AG09309 (cell line): ENCODE measurements around the gene ENTPD7.

ENCODE experiments used
- DNase-seq: peaks from one replicate; pipeline ENCODE4 v3.0.0-alpha.2; 2010; ENCODE audit warnings: low read depth
- H3K4me3 ChIP-seq: 2 replicates; pipeline ENCODE4 v1.5.1; 2011; ENCODE audit warnings: mild to moderate bottlenecking, low read depth, low read length, moderate library complexity; ENCODE audit not compliant: control insufficient read depth
- TF ChIP-seq, protein P1 (sequence below): IDR thresholded peaks from 2 replicates; pipeline ENCODE4 v1.5.1; 2011; ENCODE audit warnings: mild to moderate bottlenecking, low read depth, low read length, inconsistent platforms; ENCODE audit not compliant: insufficient read depth, control insufficient read depth; ENCODE audit errors: missing control alignments

ENTPD7 gene

DNA sequence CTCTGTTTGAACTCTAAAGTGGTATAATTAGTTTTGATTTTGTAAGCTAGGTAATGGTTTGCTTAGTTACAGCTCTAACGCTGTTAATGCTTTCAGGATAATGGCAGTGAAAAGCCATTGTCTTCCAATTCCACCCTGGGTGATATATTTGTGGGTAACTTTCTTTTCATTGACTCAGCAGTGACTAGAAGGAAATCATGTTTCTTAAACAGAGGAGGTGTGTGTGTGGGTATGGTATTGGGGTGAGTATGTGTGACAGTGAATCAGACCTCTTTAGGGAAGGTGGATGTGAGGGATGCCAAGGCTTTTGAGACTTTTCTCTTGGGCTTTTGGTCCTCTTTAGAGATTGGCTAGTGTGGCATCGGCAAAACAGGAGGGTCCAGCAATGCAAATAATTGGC, 13.6 kb downstream of the ENTPD7 start:
- no peak for DNase-seq
- TF ChIP-seq, protein P1, sequence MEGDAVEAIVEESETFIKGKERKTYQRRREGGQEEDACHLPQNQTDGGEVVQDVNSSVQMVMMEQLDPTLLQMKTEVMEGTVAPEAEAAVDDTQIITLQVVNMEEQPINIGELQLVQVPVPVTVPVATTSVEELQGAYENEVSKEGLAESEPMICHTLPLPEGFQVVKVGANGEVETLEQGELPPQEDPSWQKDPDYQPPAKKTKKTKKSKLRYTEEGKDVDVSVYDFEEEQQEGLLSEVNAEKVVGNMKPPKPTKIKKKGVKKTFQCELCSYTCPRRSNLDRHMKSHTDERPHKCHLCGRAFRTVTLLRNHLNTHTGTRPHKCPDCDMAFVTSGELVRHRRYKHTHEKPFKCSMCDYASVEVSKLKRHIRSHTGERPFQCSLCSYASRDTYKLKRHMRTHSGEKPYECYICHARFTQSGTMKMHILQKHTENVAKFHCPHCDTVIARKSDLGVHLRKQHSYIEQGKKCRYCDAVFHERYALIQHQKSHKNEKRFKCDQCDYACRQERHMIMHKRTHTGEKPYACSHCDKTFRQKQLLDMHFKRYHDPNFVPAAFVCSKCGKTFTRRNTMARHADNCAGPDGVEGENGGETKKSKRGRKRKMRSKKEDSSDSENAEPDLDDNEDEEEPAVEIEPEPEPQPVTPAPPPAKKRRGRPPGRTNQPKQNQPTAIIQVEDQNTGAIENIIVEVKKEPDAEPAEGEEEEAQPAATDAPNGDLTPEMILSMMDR, result no peak

DNA sequence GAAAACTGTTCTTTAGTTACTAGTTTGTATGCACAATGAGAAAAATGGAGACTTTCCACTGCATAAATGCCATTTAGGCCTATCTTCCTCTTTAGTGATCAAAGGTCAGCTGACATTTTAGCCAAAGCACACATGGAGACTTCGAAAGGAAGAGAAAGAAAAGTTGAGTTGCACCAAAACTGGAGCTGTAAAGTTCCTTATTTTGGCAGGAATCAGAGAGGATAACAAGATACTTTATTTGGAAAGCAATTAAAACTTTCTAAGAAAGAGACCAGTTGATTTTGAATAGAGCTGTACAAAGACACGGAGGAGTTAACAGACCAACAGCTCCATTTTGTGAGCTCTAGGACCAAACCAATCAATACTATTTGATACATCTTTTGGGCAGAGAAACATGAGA, 14.2 kb downstream of the ENTPD7 start:
- no peak for DNase-seq

More for the DNA sequence above, 13.6 kb downstream of the ENTPD7 start:
- H3K4me3 ChIP-seq, result no peak overlapping the region

DNA sequence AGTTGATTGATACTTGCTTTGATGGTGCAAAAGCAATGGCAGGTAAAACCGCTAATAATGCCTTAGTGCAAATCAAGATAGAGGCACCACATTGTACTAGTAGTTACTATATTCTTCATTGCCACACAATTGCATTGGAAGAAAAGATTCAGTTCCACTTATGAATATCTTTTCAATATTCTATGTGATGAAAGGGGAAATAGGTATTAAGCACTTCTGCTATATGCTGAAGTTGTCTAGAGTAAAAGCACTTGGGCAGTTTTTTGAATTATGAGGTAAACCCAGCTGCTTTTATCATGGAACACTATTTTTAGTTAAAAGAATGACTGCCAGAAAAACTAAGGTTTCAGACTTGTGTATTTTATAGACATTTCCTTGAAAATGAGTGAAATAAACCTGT, 15.5 kb downstream of the ENTPD7 start:
- no peak overlapping the region for H3K4me3 ChIP-seq
- no peak for DNase-seq
- TF ChIP-seq, protein P1, result no peak

More for the DNA sequence above, 14.2 kb downstream of the ENTPD7 start:
- TF ChIP-seq, protein P1, result no peak
- H3K4me3 ChIP-seq, result no peak overlapping the region

DNA sequence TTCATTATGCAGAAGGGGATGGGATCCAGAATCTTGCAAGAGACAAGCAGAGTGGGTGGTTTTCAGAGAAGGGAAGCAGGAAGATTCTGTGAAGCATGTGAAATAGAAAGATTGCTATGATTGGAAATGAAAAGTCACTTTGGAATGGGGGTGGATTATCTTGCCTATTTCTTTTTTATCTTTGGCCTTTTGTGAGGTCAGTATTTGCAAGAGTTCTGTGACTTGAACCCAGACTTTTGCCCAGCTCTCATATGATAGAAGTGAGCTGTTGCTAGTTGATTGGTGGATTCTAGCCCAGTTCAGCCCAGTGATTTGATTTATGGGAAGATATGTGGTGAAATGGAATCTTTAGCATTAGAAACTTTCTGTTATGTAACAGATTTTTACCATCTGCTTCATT, 17.1 kb downstream of the ENTPD7 start:
- peak; percentile 93 for DNase-seq
- H3K4me3 ChIP-seq, result no peak overlapping the region
- TF ChIP-seq, protein P1, result no peak

DNA sequence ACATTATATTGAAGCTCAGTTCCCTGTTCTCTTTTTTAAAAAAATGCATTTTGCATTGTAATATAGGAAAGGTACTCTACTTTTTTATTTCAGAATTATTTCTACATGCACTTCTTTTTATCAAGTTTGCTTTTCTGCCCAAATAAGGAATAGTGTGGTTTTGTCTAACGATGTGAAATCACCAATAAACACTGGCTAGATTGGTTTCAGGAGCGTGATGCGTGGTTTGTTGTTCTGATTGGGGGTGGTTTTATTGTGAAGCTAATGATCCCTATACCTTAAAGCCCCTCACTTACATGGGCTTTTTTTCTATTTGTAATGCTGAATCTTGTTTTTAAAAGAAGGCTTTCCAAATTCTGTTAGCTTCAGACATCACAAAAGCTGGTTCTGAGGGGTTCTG, 17.6 kb downstream of the ENTPD7 start:
- no peak overlapping the region for H3K4me3 ChIP-seq
- TF ChIP-seq, protein P1, result no peak
- no peak for DNase-seq

DNA sequence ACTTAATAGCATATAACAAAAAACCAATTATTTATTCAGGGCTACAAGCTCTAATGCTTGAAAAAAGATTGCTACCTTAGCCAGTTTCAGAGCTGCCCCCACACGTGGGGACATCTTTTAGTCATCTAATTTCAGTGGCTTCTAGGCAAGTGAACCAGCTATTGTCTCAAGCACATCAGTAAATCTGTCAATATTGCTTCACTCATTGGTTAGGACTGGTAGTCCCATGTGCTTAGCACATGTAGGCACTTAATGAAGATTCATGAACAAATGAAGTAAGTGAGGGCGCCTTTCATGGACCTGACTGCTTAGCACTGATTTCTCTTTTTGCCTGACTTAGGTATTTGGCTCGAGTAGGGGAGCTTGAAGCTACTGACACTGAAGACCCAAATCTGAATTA, 19.6 kb downstream of the ENTPD7 start:
- TF ChIP-seq, protein P1, result no peak
- H3K4me3 ChIP-seq, result no peak overlapping the region
- DNase-seq, result no peak

DNA sequence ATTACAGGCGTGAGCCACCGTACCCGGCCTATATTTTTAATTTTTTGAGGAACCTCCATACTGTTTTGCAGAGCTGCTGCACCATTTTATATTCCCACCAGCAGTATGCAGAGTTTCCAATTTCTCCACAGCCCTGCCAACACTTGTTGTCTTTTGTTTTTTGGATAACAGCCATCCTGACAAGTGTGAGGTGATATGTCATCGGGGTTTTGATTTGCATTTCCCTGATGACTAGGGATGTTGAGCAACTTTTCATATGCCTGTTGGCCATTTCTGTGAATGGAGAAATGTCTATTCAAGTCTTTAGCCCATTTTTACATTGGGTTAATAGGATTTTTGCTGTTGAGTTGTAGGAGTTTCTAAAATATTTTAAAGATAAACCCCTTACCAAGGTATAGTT, 22.2 kb downstream of the ENTPD7 start:
- H3K4me3 ChIP-seq, result no peak overlapping the region
- TF ChIP-seq, protein P1, result no peak
- DNase-seq, result peak; percentile 66
